ENCODE results near the gene ZNF106.

ZNF106 gene

GRCh38 chr15:42395838-42396237 is 95.1 kb downstream of the ZNF106 start:
- Histone ChIP-seq H3K27ac (peak overlapping the region; percentile 50), H3K4me3 (ENCODE audit: low read depth in 1 of 2, low read length in 1 of 2) (no peak overlapping the region), H3K27me3 (no peaks in the 10 kb centered on the region), H3K4me1 (ENCODE audit: control insufficient read depth in 1 of 2, insufficient read depth in 1 of 2, low read depth in 1 of 2, low read length in 1 of 2) (peaks cover 8 to 10% of the 10 kb centered on the region in 2 experiments), H3K36me3 (peaks cover 79% of the 10 kb centered on the region), H3K9me3 (no peaks in the 10 kb centered on the region)
- TF ChIP-seq CTCF (IDR thresholded peaks at IDR 0.05): no peak

- H3K4me3 ChIP-seq (ENCODE audit: low read depth in 1 of 2, low read length in 1 of 2): no peak overlapping the region
- no peak for TF ChIP-seq CTCF (IDR thresholded peaks at IDR 0.05)
- peaks cover 8 to 10% of the 10 kb centered on the region in 2 experiments for H3K4me1 ChIP-seq (ENCODE audit: control insufficient read depth in 1 of 2, insufficient read depth in 1 of 2, low read depth in 1 of 2, low read length in 1 of 2)
Measured at GRCh38 chr15:42394106-42394505, 96.8 kb downstream of the ZNF106 start.

GRCh38 chr15:42392309-42393024 is 98.5 kb downstream of the ZNF106 start:
- Histone ChIP-seq H3K4me3 (ENCODE audit: low read depth in 1 of 2, low read length in 1 of 2) (no peak overlapping the region), H3K27me3 (no peaks in the 10 kb centered on the region), H3K4me1 (ENCODE audit: control insufficient read depth in 1 of 2, insufficient read depth in 1 of 2, low read depth in 1 of 2, low read length in 1 of 2) (peaks cover 8 to 10% of the 10 kb centered on the region in 2 experiments), H3K27ac (no peak overlapping the region), H3K36me3 (peaks cover 78% of the 10 kb centered on the region), H3K9me3 (no peaks in the 10 kb centered on the region)
- TF ChIP-seq CTCF (IDR thresholded peaks at IDR 0.05): no peak

More at GRCh38 chr15:42394106-42394505, 96.8 kb downstream of the ZNF106 start:
- no peak overlapping the region for H3K27ac ChIP-seq
- H3K36me3 ChIP-seq: peaks cover 75% of the 10 kb centered on the region
- no peaks in the 10 kb centered on the region for H3K27me3 ChIP-seq
- H3K9me3 ChIP-seq: no peaks in the 10 kb centered on the region

- Histone ChIP-seq H3K4me3 (ENCODE audit: low read depth in 1 of 2, low read length in 1 of 2) (no peak overlapping the region), H3K36me3 (peaks cover 58% of the 10 kb centered on the region), H3K9me3 (no peaks in the 10 kb centered on the region), H3K27me3 (no peaks in the 10 kb centered on the region), H3K4me1 (ENCODE audit: control insufficient read depth in 1 of 2, insufficient read depth in 1 of 2, low read depth in 1 of 2, low read length in 1 of 2) (peaks cover 9 to 13% of the 10 kb centered on the region in 2 experiments), H3K27ac (no peak overlapping the region)
- no peak for TF ChIP-seq CTCF (IDR thresholded peaks at IDR 0.05)
Measured at GRCh38 chr15:42387603-42388002, 103.3 kb downstream of the ZNF106 start.

GRCh38 chr15:42385980-42386700 is 104.8 kb downstream of the ZNF106 start:
- Histone ChIP-seq H3K4me3 (ENCODE audit: low read depth in 1 of 2, low read length in 1 of 2) (no peak overlapping the region), H3K27me3 (no peaks in the 10 kb centered on the region), H3K36me3 (peaks cover 46% of the 10 kb centered on the region), H3K9me3 (no peaks in the 10 kb centered on the region), H3K4me1 (ENCODE audit: control insufficient read depth in 1 of 2, insufficient read depth in 1 of 2, low read depth in 1 of 2, low read length in 1 of 2) (peaks cover 10 to 14% of the 10 kb centered on the region in 2 experiments), H3K27ac (peak overlapping the region; percentile 50)
- TF ChIP-seq CTCF (IDR thresholded peaks at IDR 0.05): no peak

Measured in neutrophil (primary cell).